IPS-18a (cell line): ENCODE results near the gene MUC15.
"Not testable (repeated sequence)": the region's sequence is repeated elsewhere in the genome, so short reads cannot be mapped to it uniquely, and the experiment has no call there.

ENCODE experiments used
- H3K27ac ChIP-seq: one replicate; pipeline ENCODE4 v1.5.1; 2013; ENCODE audit warnings: low read length
- H3K27me3 ChIP-seq: one replicate; pipeline ENCODE4 v1.6.1; 2013; ENCODE audit warnings: mild to moderate bottlenecking, low read length; ENCODE audit not compliant: control insufficient read depth, insufficient read depth
- H3K36me3 ChIP-seq: one replicate; pipeline ENCODE4 v1.6.1; 2013; ENCODE audit warnings: low read depth, low read length; ENCODE audit not compliant: control insufficient read depth
- H3K4me1 ChIP-seq: one replicate; pipeline ENCODE4 v1.6.1; 2013; ENCODE audit warnings: low read depth, low read length; ENCODE audit not compliant: control insufficient read depth
- H3K4me3 ChIP-seq: one replicate; pipeline ENCODE4 v1.5.1; 2013; ENCODE audit warnings: low read length
- H3K9ac ChIP-seq: one replicate; pipeline ENCODE4 v1.6.1; 2013; ENCODE audit warnings: mild to moderate bottlenecking, low read length, moderate library complexity
- H3K9me3 ChIP-seq: one replicate; pipeline ENCODE4 v1.6.1; 2013; ENCODE audit warnings: low read depth, low read length; ENCODE audit not compliant: control insufficient read depth

Gene MUC15

DNA sequence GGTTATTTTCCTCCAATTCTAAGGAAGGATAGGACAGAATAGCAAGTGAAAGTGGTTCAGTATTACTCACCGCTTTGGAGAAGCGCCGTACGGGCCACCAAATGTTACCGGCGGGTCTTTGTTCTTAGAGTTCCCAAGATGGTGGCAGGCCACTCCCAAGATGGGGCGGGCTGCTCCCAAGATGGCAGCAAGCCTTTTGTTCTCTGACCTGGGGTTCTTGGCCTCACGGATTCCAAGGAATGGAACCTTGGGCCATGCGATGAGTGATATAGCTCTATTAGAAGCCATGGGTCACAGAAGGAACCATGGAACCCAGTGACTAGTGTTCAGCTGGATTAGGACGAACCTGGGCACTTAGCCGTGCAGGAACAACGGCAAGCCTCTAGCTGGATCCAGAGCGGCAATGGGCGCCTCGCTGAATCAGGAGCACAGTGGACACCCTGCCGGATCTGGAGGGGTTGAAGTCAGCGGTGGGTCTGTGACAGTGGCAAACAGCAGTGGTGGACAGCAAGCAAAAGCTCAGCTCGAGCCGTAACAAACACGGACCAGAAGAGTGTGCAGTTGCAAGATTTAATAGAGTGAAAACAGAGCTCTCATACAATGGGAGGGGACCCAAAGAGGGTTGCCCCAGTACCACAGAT, 25.1 kb upstream of the MUC15 start:
- not testable (repeated sequence) for H3K27ac ChIP-seq, H3K9me3 ChIP-seq, H3K4me3 ChIP-seq, H3K4me1 ChIP-seq, H3K27me3 ChIP-seq, H3K36me3 ChIP-seq, H3K9ac ChIP-seq

DNA sequence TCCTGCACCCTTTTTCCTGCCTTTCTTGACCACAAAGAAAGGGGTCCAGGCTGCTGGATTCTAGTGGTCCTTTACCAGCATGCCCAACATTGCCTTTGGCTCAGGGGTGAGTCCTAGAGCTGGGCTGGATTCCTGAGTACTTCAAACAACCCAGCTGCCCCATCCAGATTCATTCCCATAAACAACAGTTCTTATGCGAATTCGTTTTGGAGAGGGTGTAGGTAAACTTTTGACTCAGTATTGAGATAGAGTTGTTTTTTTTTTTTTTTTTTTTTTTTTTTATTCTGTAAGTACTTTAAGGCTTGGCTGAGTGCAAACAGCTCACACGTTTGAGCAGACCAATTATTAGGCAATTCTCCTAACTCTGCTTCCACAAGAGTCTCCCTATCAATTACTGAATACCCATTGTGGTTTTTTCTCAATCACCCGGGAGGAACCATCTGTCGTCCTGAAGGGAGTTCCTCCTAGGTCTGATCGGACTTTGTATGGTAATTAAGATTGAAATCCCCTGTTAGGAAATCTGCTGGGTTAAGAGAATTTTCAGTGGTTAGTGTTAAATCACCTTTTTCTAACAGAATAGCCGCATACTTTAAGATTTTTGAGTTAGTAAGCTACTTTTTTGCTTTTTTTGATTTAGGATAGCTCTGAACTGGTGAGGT, 23.3 kb upstream of the MUC15 start:
- not testable (repeated sequence) for H3K4me1 ChIP-seq, H3K27ac ChIP-seq, H3K4me3 ChIP-seq, H3K9me3 ChIP-seq, H3K27me3 ChIP-seq, H3K9ac ChIP-seq, H3K36me3 ChIP-seq

DNA sequence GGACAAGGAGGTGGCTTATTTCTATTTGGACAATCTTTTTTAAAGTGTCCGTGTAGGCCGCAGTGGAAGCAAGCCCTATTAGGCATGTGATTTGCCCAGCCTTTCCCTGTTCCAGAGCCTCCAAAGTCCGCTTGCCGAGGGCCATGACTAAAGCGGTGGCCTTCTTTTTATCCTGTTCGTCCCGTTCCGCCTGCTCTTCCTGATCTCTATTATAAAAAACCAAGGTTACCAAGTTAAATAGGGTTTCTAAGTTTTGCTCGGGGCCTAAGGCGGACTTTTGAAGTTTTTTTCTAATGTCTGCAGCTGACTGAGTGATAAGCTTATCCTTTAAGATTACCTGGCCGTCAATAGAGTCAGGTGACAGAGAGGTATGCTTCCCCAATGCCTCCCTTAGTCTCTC, 21.6 kb upstream of the MUC15 start:
- H3K4me1 ChIP-seq, result no peaks in the 10 kb centered on the region

DNA sequence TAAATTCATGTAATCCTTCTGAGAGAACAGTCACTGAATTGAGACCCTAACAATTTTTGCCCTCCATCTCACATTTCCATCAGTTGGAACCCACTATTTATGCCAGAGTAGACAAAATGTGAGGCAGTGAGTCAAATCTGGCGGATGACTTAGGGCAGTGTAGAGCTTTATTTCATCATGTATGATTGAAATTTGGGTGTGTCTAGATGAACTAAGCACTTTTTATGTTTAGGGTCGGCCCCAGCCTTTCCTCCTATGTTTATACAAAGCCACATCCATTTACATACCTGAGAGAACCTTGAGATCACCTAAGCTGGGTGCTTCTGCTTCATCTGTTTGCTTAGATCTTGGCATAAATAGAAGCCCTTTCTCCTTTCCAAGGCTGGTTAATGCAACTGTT, 15.0 kb upstream of the MUC15 start:
- no peaks in the 10 kb centered on the region for H3K27me3 ChIP-seq
- H3K4me3 ChIP-seq, result no peak overlapping the region
- no peaks in the 10 kb centered on the region for H3K4me1 ChIP-seq
- no peak overlapping the region for H3K27ac ChIP-seq
- H3K36me3 ChIP-seq, result no peaks in the 10 kb centered on the region
- no peaks in the 10 kb centered on the region for H3K9me3 ChIP-seq
- H3K9ac ChIP-seq, result no peak overlapping the region

More for the DNA sequence above, 21.6 kb upstream of the MUC15 start:
- Histone ChIP-seq H3K27me3 (no peaks in the 10 kb centered on the region), H3K36me3 (no peaks in the 10 kb centered on the region), H3K4me3 (no peak overlapping the region), H3K27ac (no peak overlapping the region), H3K9ac (no peak overlapping the region), H3K9me3 (no peaks in the 10 kb centered on the region)

DNA sequence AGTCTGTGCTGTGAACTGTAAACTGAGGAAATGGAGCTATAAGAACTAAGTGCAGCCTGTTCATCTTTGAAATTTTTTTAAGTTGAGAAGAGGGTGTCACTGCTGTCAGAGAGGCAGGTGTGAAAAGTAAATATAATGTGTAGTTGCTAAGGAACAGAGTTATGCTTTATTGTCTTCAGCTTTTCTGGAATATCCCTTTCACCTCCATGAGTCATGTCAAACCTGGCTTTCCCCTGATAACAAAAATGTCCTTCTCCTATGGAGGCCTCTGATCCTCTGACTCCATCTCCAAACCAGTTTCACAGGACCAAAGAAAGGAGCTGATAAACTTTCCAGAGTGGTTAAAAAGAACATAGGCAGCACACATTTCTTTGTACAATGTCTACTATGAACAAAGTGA, 12.8 kb upstream of the MUC15 start:
- Histone ChIP-seq H3K27me3 (no peaks in the 10 kb centered on the region), H3K9ac (no peak overlapping the region), H3K36me3 (no peaks in the 10 kb centered on the region), H3K9me3 (no peaks in the 10 kb centered on the region), H3K4me1 (peaks cover under 1% of the 10 kb centered on the region), H3K4me3 (no peak overlapping the region), H3K27ac (no peak overlapping the region)

DNA sequence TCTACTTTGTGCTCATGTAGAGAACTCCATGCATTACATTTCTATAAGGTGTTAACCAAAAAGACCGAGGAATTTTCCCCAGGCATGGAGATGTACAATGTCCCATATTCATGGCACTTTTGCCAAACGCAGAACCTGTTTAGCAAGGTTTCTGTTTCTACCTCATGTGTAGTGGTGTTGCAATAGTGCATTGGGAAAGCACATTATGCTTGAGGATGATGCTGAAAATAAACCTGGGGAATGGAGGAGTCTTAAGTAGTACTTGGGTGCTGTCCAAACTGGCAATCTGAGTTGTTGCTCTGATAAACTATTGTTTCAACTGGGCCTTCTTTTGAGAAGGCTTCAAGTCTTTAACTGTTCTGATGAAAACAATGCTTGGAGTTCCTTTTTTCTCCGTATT, 11.5 kb upstream of the MUC15 start:
- no peaks in the 10 kb centered on the region for H3K36me3 ChIP-seq

DNA sequence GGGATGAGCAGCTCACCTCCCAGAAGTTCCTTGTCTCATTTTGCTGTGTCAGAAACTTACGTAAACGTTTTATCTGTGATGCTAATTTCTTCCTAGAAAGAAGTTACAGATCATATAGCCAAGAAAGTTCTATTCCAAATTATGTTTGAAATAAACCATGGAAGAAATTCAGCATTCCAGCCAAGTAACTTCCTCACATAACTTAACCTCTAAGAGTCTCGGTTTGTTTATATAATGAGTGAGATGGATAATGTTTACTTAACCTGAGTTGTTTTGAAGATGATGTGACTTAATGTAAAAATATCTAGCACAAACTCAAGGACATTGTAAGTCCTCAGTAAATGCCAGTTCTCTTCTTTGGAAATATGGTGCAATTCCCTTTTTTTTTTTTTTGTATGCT, 8.9 kb upstream of the MUC15 start:
- no peaks in the 10 kb centered on the region for H3K9me3 ChIP-seq
- H3K27ac ChIP-seq, result no peak overlapping the region
- H3K4me3 ChIP-seq, result no peak overlapping the region
- H3K27me3 ChIP-seq, result no peaks in the 10 kb centered on the region
- H3K36me3 ChIP-seq, result no peaks in the 10 kb centered on the region
- no peak overlapping the region for H3K9ac ChIP-seq
- peaks cover 11% of the 10 kb centered on the region for H3K4me1 ChIP-seq

More for the DNA sequence above, 11.5 kb upstream of the MUC15 start:
- no peak overlapping the region for H3K27ac ChIP-seq
- no peak overlapping the region for H3K4me3 ChIP-seq
- H3K9me3 ChIP-seq, result no peaks in the 10 kb centered on the region
- peaks cover 11% of the 10 kb centered on the region for H3K4me1 ChIP-seq
- no peaks in the 10 kb centered on the region for H3K27me3 ChIP-seq
- H3K9ac ChIP-seq, result no peak overlapping the region

DNA sequence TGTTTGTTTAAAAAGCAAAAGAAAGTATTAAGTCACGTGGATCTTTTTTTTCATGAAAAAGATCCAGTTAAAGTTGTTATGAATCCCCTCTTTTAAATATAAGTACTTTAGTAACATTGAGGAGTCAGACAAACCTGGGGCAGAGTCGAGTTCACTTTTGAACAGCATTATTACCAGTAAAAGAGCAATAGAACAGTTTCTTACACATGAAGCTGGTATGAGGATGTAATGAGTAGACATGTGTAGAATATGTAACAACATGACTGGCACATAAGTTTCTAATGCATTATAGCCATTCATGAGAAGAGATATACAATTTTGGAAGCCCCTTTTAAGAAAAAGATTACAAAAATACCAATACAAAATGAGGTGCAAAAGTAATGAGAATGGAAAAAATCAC, 7.6 kb upstream of the MUC15 start:
- Histone ChIP-seq H3K9ac (no peak overlapping the region), H3K4me1 (peaks cover 11% of the 10 kb centered on the region), H3K9me3 (no peaks in the 10 kb centered on the region), H3K27ac (peak overlapping the region; percentile 64), H3K27me3 (no peaks in the 10 kb centered on the region), H3K36me3 (no peaks in the 10 kb centered on the region), H3K4me3 (no peak overlapping the region)

DNA sequence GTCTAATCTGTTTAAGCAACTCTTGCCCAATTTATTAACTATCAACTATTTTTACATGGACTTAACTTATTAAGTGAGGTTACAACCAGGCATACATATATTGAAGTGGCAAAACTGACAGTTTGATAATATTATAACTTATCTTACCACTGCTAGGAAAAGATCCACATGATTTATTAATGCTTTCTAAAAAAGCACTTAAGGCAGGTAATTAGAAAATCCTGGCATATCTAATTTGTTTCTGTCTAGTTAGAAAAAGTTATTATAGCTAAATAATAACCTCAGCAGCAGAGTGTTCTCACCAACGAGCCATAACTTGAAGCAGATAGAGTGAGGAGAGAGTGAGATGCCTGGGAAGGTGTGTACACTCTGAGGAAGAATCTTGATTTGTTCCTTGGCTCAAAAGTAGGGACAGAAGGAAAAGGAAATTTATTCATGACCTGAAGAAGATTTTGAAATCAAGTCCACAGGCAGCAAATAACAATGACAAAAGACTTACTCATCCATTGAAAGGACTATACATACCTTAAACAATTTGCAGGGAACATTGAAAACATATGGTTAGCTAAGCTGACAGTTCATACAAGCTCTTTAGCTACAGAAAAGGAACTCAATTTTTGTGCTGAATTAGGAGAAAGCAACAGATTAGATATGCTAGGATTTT, 7.1 kb upstream of the MUC15 start:
- Histone ChIP-seq H3K9me3 (no peaks in the 10 kb centered on the region), H3K4me1 (peaks cover 11% of the 10 kb centered on the region), H3K27ac (peak overlapping the region; percentile 64), H3K4me3 (no peak overlapping the region), H3K9ac (no peak overlapping the region), H3K27me3 (no peaks in the 10 kb centered on the region), H3K36me3 (no peaks in the 10 kb centered on the region)

DNA sequence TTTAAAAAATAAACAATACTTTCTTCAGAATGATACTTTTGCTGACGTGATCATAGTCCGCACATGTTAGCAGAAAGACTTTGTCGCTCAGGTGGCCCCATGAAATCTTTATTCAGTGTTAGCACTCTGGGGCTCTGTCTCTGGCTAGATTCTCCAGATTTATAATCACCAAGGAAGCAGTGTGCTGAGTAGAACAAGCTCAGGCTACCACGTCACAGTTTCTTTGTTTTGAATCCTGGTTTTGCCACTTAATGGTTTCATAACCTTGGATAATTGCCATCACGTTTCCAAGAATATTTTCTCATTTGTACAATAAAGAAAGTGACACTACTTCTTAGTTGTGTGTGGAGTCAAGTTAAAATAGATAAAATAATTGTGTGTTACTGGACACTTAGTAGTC, 3.9 kb upstream of the MUC15 start:
- H3K9ac ChIP-seq, result no peak overlapping the region
- no peaks in the 10 kb centered on the region for H3K9me3 ChIP-seq
- no peak overlapping the region for H3K4me3 ChIP-seq
- no peaks in the 10 kb centered on the region for H3K36me3 ChIP-seq
- no peaks in the 10 kb centered on the region for H3K27me3 ChIP-seq
- H3K27ac ChIP-seq, result no peak overlapping the region
- H3K4me1 ChIP-seq, result peaks cover 26% of the 10 kb centered on the region

DNA sequence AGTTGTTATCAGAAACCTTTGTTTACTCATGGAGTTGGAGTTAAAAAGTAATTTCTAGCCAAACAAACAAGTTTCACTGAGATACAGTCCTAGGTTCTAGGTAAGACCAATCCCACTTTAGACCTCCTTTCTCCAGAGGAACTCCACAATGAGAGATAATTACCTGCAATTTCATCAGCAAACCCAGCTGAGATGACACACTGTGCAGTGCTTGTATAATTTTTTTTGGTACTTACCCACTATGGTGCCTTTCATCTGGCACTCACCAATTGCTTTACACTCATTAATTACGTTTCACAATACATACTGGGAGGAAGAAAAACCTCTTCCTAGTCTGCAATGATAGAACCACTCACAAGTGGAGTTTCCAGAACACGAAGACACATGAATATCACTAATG, 1.8 kb upstream of the MUC15 start:
- H3K36me3 ChIP-seq, result no peaks in the 10 kb centered on the region
- H3K4me1 ChIP-seq, result peaks cover 17% of the 10 kb centered on the region

More for the DNA sequence above, 1.8 kb upstream of the MUC15 start:
- Histone ChIP-seq H3K9me3 (no peaks in the 10 kb centered on the region), H3K9ac (no peak overlapping the region), H3K4me3 (no peak overlapping the region), H3K27me3 (no peaks in the 10 kb centered on the region), H3K27ac (no peak overlapping the region)
